Measurements from ENCODE around the gene MACROD2.

DNA sequence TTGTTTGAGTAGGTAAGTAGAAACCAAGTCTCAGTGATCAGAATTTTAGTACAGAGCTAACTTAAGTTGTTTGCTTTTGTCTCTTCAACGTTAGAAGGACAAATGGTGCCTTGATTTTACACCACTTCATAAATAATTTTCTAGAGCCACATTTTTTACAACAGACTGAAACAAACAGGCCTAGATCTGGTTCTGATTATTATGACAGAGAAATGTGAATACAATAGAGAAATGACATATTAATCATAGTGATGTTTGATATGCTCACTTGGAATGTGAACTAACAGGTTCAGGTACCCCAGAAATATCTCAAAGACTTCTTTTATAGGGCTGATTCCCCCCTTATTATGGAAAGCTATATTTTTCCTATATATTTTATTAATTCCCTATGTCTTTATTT is 1817.4 kb downstream of the MACROD2 start:
- TF ChIP-seq, protein P1, sequence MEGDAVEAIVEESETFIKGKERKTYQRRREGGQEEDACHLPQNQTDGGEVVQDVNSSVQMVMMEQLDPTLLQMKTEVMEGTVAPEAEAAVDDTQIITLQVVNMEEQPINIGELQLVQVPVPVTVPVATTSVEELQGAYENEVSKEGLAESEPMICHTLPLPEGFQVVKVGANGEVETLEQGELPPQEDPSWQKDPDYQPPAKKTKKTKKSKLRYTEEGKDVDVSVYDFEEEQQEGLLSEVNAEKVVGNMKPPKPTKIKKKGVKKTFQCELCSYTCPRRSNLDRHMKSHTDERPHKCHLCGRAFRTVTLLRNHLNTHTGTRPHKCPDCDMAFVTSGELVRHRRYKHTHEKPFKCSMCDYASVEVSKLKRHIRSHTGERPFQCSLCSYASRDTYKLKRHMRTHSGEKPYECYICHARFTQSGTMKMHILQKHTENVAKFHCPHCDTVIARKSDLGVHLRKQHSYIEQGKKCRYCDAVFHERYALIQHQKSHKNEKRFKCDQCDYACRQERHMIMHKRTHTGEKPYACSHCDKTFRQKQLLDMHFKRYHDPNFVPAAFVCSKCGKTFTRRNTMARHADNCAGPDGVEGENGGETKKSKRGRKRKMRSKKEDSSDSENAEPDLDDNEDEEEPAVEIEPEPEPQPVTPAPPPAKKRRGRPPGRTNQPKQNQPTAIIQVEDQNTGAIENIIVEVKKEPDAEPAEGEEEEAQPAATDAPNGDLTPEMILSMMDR (conservative IDR thresholded peaks at IDR 0.05 in 1 of 2, IDR thresholded peaks at IDR 0.05 in 1 of 2; ENCODE audit: extremely low read depth in 1 of 2, insufficient read depth in 1 of 2, low read depth in 1 of 2, low read length in 2 of 2) = no peak
- TF ChIP-seq EZH2 (IDR thresholded peaks at IDR 0.05; ENCODE audit: borderline replicate concordance, low read length) = no peak

All from mammary epithelial cell (primary cell).